GM19467 (cell line): ENCODE results near the gene CHMP6.
"Not testable (repeated sequence)": the region's sequence is repeated elsewhere in the genome, so short reads cannot be mapped to it uniquely, and the experiment has no call there.

Source experiments
- ATAC-seq: cut with Tn5 transposase; IDR thresholded peaks from one replicate; pipeline ENCODE4 v1.9.1; 2021; ENCODE audit warnings: mild to moderate bottlenecking, moderate library complexity; ENCODE audit not compliant: unreplicated experiment

CHMP6 gene

GRCh38 chr17:81011951-81012350, 20.3 kb downstream of the CHMP6 start:
- ATAC-seq = no peak

- ATAC-seq = no peak
Measured at GRCh38 chr17:81012574-81013447, 21.2 kb downstream of the CHMP6 start.

- no peak for ATAC-seq
Measured at GRCh38 chr17:81013642-81014041, 22.0 kb downstream of the CHMP6 start.

- ATAC-seq = no peak
Measured at GRCh38 chr17:81015136-81015535, 23.5 kb downstream of the CHMP6 start.

GRCh38 chr17:81016575-81016974, 24.9 kb downstream of the CHMP6 start:
- ATAC-seq = no peak

GRCh38 chr17:81017330-81017729, 25.7 kb downstream of the CHMP6 start:
- not testable (repeated sequence) for ATAC-seq

DNA sequence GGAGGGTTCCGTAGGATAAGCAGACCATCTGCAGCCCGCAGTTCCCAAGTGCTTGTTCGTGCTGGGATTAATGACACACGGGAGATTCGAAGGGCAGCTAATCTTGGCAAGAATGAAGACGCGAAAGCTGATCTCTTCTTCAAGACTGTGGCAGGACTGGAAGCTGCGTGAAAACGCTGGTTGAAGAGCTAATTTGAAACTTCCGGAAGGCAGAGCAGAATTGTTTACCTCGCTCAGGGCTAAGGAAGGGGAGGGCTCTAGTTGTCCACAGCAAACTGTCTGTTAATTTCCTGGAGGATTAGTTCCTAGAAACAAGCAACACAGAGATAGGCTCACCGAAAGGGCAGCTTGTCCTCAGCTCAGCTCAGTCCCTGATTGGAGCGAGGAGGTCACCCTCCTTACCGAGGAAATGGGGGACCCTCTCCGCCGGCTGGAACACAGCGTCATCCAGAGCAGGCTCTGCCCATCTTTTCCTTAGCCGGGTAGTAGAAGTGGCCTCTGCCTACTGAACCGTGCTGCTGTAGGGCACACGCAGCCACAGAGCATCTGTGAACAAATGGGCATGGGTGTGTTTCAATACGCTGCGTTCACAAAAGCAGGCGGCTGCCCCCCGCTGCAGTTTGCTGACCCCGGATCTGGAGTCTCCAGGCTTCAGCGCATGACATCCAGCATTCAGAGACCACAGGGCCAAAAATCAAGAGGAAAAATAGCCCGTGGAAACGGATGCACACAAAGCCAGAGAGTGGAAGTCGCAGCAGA, 26.6 kb downstream of the CHMP6 start:
- ATAC-seq = no peak

GRCh38 chr17:81019563-81020442, 28.2 kb downstream of the CHMP6 start:
- no peak for ATAC-seq

GRCh38 chr17:81020443-81020766, 28.8 kb downstream of the CHMP6 start:
- no peak for ATAC-seq

- no peak for ATAC-seq
Measured at GRCh38 chr17:81020767-81021497, 29.3 kb downstream of the CHMP6 start.

GRCh38 chr17:81021531-81022343, 30.1 kb downstream of the CHMP6 start:
- ATAC-seq = no peak

DNA sequence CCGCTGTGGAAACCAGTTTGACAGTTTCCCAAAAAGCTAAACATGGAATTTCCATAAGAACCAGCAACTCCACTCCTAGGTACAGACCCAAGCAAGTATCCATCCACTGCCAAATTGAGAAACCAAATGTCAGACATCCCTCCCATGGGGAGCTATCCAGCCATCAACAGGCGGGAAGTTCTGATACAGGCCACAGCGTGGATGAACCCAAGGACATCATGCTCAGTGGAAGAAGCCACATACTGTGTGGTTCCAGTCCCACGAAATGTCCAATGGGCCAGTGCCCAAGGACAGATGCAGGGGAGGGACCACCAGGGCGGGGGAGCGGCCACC, 30.7 kb downstream of the CHMP6 start:
- ATAC-seq = no peak

DNA sequence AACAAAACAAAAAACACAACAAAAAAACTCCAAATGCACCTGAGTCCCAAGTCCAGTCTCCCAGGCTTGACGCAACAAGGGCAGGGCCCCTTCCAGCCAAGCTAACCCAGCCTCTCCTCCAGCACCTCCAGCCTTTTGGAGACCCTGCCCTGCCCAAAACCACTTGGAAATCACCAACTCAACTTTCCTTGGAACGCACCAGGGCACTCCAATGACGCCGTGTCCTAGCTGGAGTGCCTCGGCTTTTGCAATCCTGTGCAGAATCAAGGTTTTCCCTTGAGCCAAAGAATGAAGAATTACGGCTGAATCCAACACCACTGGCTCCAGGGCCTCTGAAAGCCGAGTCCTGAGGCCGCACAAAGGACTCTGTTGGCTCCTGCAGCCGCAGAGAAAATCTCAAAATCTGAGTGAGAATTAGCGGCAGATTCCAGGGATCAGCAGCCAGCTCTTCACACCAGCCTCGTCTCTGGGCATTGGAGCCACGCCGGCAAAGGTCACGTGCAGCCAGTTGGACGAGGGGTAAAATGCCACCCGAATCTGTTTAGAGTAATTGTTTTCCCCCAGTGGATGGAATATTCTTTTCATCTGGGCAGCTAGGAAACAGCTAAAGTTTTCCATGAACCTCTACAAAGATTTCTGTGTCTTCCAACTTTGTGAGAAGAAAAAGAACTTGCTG, 33.6 kb downstream of the CHMP6 start:
- no peak for ATAC-seq

GRCh38 chr17:81025741-81026129, 34.1 kb downstream of the CHMP6 start:
- ATAC-seq = no peak

- no peak for ATAC-seq
Measured at GRCh38 chr17:81026266-81027036, 34.8 kb downstream of the CHMP6 start.

GRCh38 chr17:81027038-81027437, 35.4 kb downstream of the CHMP6 start:
- ATAC-seq = no peak

GRCh38 chr17:81027591-81028505, 36.2 kb downstream of the CHMP6 start:
- no peak for ATAC-seq

DNA sequence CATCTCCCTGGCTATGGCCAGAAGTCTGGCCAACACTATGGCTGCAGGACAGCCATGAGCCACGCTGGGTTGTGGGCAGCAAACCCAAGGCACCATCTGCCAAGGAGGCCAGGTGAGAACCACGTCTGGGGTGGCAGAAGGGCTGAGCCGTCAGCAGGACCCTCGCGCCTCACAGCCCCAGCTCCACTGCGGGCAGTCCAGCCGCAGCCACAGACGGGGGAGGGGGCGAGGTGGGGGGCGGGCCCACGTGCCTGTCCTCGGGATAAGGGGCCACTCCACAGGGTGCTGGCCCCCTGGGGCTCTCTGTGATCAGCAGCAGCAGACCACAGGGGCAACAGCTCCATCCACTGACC, 36.8 kb downstream of the CHMP6 start:
- ATAC-seq = no peak
